ENCODE results near the gene RANBP10. TPM values are rescaled to one million over a fixed set of nuclear protein-coding genes. Genes with fewer than 3 reads are reported as not detected.

Gene RANBP10
- total and polyA plus RNA-seq, 4 donors, result 9.8 to 15.5 (median 13.8) TPM

DNA sequence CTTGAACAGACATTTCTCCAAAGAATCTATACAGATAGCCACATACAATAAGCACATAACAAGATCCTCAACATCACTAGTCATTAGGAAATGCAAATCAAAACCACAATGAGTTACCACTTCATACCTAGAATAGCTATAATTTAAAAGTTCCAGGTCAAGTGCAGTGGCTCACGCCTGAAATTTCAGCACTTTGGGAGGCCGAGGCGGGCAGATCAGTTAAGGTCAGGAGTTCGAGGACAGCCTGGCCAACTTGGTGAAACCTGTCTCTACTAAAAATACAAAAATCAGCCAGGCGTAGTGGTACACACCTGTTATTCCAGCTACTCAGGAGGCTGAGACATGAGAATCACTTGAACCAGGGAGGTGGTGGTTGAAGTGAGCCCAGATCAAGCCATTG, 19.9 kb downstream of the RANBP10 start:
- TF ChIP-seq RXRA (IDR thresholded peaks at IDR 0.05) (no peak), SP1 (IDR thresholded peaks at IDR 0.05) (no peak), NR2F2 (IDR thresholded peaks at IDR 0.05) (no peak), GABPA (IDR thresholded peaks at IDR 0.05 in 1 of 2, conservative IDR thresholded peaks at IDR 0.05 in 1 of 2) (no peak), HNF4G (IDR thresholded peaks at IDR 0.05) (no peak), FOXA1 (IDR thresholded peaks at IDR 0.05) (no peak), YY1 (IDR thresholded peaks at IDR 0.05) (no peak), HNF4A (conservative IDR thresholded peaks at IDR 0.05) (no peak), JUND (IDR thresholded peaks at IDR 0.05) (no peak), EGR1 (IDR thresholded peaks at IDR 0.05; ENCODE audit: low read depth in 2 of 2) (no peak), RAD21 (IDR thresholded peaks at IDR 0.05) (no peak), TAF1 (conservative IDR thresholded peaks at IDR 0.05) (no peak), FOXA2 (IDR thresholded peaks at IDR 0.05) (no peak)
- TF ChIP-seq, protein P1, sequence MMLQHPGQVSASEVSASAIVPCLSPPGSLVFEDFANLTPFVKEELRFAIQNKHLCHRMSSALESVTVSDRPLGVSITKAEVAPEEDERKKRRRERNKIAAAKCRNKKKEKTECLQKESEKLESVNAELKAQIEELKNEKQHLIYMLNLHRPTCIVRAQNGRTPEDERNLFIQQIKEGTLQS (IDR thresholded peaks at IDR 0.05), result no peak
- TF ChIP-seq, protein P2, sequence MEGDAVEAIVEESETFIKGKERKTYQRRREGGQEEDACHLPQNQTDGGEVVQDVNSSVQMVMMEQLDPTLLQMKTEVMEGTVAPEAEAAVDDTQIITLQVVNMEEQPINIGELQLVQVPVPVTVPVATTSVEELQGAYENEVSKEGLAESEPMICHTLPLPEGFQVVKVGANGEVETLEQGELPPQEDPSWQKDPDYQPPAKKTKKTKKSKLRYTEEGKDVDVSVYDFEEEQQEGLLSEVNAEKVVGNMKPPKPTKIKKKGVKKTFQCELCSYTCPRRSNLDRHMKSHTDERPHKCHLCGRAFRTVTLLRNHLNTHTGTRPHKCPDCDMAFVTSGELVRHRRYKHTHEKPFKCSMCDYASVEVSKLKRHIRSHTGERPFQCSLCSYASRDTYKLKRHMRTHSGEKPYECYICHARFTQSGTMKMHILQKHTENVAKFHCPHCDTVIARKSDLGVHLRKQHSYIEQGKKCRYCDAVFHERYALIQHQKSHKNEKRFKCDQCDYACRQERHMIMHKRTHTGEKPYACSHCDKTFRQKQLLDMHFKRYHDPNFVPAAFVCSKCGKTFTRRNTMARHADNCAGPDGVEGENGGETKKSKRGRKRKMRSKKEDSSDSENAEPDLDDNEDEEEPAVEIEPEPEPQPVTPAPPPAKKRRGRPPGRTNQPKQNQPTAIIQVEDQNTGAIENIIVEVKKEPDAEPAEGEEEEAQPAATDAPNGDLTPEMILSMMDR (IDR thresholded peaks at IDR 0.05; ENCODE audit: low read depth, low read length, missing input control), result no peak
- TF ChIP-seq, protein P3, sequence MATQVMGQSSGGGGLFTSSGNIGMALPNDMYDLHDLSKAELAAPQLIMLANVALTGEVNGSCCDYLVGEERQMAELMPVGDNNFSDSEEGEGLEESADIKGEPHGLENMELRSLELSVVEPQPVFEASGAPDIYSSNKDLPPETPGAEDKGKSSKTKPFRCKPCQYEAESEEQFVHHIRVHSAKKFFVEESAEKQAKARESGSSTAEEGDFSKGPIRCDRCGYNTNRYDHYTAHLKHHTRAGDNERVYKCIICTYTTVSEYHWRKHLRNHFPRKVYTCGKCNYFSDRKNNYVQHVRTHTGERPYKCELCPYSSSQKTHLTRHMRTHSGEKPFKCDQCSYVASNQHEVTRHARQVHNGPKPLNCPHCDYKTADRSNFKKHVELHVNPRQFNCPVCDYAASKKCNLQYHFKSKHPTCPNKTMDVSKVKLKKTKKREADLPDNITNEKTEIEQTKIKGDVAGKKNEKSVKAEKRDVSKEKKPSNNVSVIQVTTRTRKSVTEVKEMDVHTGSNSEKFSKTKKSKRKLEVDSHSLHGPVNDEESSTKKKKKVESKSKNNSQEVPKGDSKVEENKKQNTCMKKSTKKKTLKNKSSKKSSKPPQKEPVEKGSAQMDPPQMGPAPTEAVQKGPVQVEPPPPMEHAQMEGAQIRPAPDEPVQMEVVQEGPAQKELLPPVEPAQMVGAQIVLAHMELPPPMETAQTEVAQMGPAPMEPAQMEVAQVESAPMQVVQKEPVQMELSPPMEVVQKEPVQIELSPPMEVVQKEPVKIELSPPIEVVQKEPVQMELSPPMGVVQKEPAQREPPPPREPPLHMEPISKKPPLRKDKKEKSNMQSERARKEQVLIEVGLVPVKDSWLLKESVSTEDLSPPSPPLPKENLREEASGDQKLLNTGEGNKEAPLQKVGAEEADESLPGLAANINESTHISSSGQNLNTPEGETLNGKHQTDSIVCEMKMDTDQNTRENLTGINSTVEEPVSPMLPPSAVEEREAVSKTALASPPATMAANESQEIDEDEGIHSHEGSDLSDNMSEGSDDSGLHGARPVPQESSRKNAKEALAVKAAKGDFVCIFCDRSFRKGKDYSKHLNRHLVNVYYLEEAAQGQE (IDR thresholded peaks at IDR 0.05), result no peak
- TF ChIP-seq, protein P4, sequence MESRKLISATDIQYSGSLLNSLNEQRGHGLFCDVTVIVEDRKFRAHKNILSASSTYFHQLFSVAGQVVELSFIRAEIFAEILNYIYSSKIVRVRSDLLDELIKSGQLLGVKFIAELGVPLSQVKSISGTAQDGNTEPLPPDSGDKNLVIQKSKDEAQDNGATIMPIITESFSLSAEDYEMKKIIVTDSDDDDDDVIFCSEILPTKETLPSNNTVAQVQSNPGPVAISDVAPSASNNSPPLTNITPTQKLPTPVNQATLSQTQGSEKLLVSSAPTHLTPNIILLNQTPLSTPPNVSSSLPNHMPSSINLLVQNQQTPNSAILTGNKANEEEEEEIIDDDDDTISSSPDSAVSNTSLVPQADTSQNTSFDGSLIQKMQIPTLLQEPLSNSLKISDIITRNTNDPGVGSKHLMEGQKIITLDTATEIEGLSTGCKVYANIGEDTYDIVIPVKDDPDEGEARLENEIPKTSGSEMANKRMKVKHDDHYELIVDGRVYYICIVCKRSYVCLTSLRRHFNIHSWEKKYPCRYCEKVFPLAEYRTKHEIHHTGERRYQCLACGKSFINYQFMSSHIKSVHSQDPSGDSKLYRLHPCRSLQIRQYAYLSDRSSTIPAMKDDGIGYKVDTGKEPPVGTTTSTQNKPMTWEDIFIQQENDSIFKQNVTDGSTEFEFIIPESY (IDR thresholded peaks at IDR 0.05), result no peak
- TF ChIP-seq, protein P5, sequence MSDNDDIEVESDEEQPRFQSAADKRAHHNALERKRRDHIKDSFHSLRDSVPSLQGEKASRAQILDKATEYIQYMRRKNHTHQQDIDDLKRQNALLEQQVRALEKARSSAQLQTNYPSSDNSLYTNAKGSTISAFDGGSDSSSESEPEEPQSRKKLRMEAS (IDR thresholded peaks at IDR 0.05), result no peak
- WGBS, result 92% methylated on average over 5 of the region's 5 CpGs
- Histone ChIP-seq H3K27me3 (ENCODE audit: control insufficient read depth in 4 of 4, insufficient read depth in 4 of 4, low read length in 3 of 4) (no peaks in the 10 kb centered on the region), H3K4me3 (ENCODE audit: low read depth in 1 of 3, low read length in 3 of 3) (no peak overlapping the region), H3K4me1 (ENCODE audit: control insufficient read depth in 4 of 4, insufficient read depth in 4 of 4, low read length in 3 of 4) (peaks cover 2 to 11% (median 9%) of the 10 kb centered on the region in 4 donors), H3K9me3 (ENCODE audit: control insufficient read depth in 4 of 4, low read length in 3 of 4) (no peaks in the 10 kb centered on the region), H3K27ac (ENCODE audit: low read depth in 1 of 2, low read length in 2 of 2) (no peak overlapping the region), H3K9ac (ENCODE audit: low read depth in 1 of 2, low read length in 2 of 2) (no peak overlapping the region), H3K36me3 (ENCODE audit: control insufficient read depth in 4 of 4, insufficient read depth in 3 of 4, low read depth in 1 of 4, low read length in 3 of 4) (peaks cover 0 to 5% (median 2%) of the 10 kb centered on the region in 4 donors)
- DNase-seq (ENCODE audit: low spot score), result no peak

Measured in liver (tissue), 9 donors.